GM12872 (cell line): ENCODE results near the gene IPPK.

Source experiments
- TF ChIP-seq, protein P1 (sequence below): IDR thresholded peaks from 3 replicates; pipeline ENCODE4 v1.5.1; 2011; ENCODE audit warnings: low read depth, mild to moderate bottlenecking, low read length, moderate library complexity; ENCODE audit not compliant: insufficient read depth

The IPPK gene

DNA sequence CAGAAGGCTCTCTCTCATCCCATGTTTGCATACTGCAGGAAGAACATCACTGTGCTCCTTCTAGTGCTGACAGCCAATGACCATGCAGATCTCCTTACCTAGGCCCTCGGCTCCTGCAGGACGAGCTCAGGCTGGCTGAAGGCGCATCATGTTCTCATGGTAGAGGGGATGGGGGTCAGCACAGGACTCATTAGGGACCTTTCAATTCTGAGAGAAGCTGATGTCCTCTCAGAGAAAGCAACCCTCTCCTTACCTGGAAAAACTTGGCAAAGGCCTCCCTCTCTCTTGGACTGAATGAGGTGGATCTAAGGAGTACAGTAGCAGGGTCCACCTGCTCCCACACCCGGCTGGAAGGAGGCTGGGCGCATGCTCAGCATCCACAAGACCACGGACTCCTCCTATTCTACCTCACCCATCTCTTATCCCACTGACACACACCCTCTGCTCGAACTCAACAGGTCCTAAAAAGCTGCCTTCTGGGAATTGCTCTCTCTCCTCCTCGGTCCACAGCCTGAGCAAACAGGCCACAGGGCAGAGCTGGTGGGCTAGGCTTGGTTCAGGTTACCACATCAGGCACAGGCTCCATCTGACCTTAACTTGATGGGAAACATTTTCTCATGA is 2.9 kb downstream of the IPPK start:
- TF ChIP-seq, protein P1, sequence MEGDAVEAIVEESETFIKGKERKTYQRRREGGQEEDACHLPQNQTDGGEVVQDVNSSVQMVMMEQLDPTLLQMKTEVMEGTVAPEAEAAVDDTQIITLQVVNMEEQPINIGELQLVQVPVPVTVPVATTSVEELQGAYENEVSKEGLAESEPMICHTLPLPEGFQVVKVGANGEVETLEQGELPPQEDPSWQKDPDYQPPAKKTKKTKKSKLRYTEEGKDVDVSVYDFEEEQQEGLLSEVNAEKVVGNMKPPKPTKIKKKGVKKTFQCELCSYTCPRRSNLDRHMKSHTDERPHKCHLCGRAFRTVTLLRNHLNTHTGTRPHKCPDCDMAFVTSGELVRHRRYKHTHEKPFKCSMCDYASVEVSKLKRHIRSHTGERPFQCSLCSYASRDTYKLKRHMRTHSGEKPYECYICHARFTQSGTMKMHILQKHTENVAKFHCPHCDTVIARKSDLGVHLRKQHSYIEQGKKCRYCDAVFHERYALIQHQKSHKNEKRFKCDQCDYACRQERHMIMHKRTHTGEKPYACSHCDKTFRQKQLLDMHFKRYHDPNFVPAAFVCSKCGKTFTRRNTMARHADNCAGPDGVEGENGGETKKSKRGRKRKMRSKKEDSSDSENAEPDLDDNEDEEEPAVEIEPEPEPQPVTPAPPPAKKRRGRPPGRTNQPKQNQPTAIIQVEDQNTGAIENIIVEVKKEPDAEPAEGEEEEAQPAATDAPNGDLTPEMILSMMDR = no peak

DNA sequence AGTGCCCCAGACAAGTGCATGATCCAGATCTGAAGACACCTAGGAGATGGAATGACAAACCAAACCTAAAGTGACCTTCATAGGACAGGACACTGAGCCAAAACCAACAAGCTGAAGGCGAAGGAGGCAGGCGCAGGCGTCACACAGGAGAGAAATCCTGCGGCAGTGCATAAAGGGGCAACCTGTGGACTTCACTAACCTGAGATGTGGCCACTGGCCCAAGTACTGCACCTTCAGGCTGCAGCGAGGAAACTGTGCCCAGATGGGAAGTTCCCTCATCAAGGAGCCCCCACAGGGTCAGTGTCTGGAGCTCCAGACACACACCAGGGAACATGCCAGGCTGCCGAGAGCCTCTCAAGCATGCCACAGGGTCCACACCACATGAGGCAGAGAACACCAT is 3.7 kb downstream of the IPPK start:
- TF ChIP-seq, protein P1 = no peak

DNA sequence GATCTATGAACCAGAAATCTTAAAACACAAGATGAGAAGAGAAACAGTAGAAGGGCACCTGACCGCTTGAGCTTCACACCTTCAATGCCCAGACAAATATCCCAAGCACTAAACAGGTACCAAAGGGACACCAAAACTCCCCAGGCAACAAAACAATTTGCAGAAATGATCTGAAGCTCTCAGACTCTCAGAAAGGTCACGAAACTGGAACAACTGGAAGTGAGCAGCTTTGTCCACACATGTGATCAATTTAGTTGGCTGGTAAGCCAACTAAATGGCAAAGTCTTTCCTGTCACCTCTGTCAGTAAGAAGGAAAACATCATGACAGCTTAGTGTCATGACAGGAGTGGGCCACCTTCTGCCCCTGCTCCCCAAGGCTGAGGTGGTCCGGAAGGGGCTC is 4.1 kb downstream of the IPPK start:
- TF ChIP-seq, protein P1 = no peak

DNA sequence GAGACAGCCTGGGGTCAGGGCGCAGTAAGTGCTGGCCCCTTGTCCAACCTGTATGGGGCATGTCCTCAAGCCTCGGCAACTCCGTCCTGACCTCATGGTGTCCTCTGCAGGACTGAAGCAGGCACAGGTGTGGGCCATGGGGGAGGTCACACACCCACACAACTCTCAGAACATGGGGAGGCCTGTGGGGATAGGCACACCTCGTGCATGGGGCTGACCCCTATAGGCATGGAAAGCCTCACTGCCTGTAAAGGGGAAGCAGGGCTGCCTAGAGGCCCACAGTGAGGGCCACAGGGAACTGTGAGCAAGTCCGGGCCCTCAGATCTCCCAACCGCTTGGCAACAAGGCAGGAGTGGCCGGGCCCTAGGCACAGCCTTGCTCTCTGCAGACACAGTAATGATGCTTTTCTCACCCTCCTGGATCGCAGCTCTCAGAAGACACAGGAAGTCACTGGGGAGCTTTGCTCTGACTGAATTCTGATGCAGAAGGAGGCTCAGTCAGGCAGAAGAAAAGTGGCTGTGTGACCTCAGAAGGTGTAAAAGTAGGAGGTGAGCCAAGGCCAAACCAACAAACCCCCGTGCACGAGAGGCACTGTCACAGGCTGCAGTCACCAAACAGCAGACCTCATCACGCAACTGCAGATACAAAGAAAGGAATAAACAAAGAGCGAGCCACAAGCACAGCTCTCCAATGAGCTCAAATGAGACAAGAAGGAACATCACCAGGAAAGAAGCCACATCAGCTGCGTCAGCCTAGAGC is 5.4 kb downstream of the IPPK start:
- TF ChIP-seq, protein P1 = no peak

GRCh38 chr9:92663951-92664350 is 6.0 kb downstream of the IPPK start:
- TF ChIP-seq, protein P1 = no peak

- TF ChIP-seq, protein P1 = no peak
Observed at GRCh38 chr9:92663126-92663525, 6.8 kb downstream of the IPPK start.

GRCh38 chr9:92661743-92662142 is 8.2 kb downstream of the IPPK start:
- TF ChIP-seq, protein P1 = no peak
